ENCODE measurements around the gene BSPRY. TPM values are rescaled to one million over a fixed set of nuclear protein-coding genes. Genes with fewer than 3 reads are reported as not detected.
A peak's percentile ranks its signal among the peaks of the same experiment; 100 is the strongest.

BSPRY gene
- total RNA-seq = not detected in 2 replicates
- not detected in 2 replicates for polyA plus RNA-seq
- not detected in 2 replicates for polyA plus RNA-seq (2012)
- polyA minus RNA-seq (ENCODE audit: low replicate concordance) = not detected in 2 replicates

- Histone ChIP-seq H3K9ac (ENCODE audit: insufficient read depth, low read length) (no peak within 1 kb of the TSS), H3K27ac (ENCODE audit: insufficient read depth, low read length) (no peak within 1 kb of the TSS), H2AFZ (ENCODE audit: low read length) (no peak within 1 kb of the TSS), H3K9me3 (ENCODE audit: control insufficient read depth, insufficient read depth, low read depth, low read length) (no peaks in the 10 kb centered on the region), H3K36me3 (ENCODE audit: control insufficient read depth, insufficient read depth, low read length) (no peaks in the 10 kb centered on the region), H3K4me3 (replicated peaks in 1 of 4; ENCODE audit: control extremely low read depth in 1 of 4, insufficient read depth in 1 of 4, low read depth in 3 of 4, low read length in 4 of 4) (peak within 1 kb of the TSS in 2 of 4 experiments; percentile 17 to 38), H3K27me3 (ENCODE audit: control insufficient read depth, insufficient read depth, low read length) (peaks cover 32% of the 10 kb centered on the region), H4K20me1 (ENCODE audit: control insufficient read depth, extremely low read depth, insufficient read depth, low read length) (no peaks in the 10 kb centered on the region), H3K4me1 (ENCODE audit: control insufficient read depth, extremely low read depth, insufficient read depth, low read length) (no peaks in the 10 kb centered on the region), H3K79me2 (ENCODE audit: control insufficient read depth, insufficient read depth, low read length) (no peaks in the 10 kb centered on the region), H3K4me2 (ENCODE audit: extremely low read depth, insufficient read depth, low read length) (peak within 1 kb of the TSS; percentile 52)
- peak; percentile 15 for TF ChIP-seq EZH2 (IDR thresholded peaks at IDR 0.05; ENCODE audit: low read length, missing control alignments)
- no peak for TF ChIP-seq CTCF (conservative IDR thresholded peaks at IDR 0.05 in 1 of 2, IDR thresholded peaks at IDR 0.05 in 1 of 2; ENCODE audit: low read depth in 1 of 2, low read length in 2 of 2)
- DNase-seq (ENCODE audit: low read depth in 2 of 2) = no peak
Measured at GRCh38 chr9:113349445-113350094, at the start of gene BSPRY. BSPRY (plus strand) TSS chr9:113349541; CDS start chr9:113349580, 39 bp downstream.

GRCh38 chr9:113299800-113300292 is 49.5 kb upstream of the BSPRY start:
- no peaks in the 10 kb centered on the region for H3K9me3 ChIP-seq (ENCODE audit: control insufficient read depth, insufficient read depth, low read depth, low read length)
- DNase-seq (ENCODE audit: low read depth in 2 of 2) = no peak
- H3K27ac ChIP-seq (ENCODE audit: insufficient read depth, low read length) = no peak overlapping the region
- no peak overlapping the region for H3K4me3 ChIP-seq (replicated peaks in 1 of 4; ENCODE audit: control extremely low read depth in 1 of 4, insufficient read depth in 1 of 4, low read depth in 3 of 4, low read length in 4 of 4)
- no peaks in the 10 kb centered on the region for H3K79me2 ChIP-seq (ENCODE audit: control insufficient read depth, insufficient read depth, low read length)
- H2AFZ ChIP-seq (ENCODE audit: low read length) = no peak overlapping the region
- H4K20me1 ChIP-seq (ENCODE audit: control insufficient read depth, extremely low read depth, insufficient read depth, low read length) = no peaks in the 10 kb centered on the region
- no peak overlapping the region for H3K4me2 ChIP-seq (ENCODE audit: extremely low read depth, insufficient read depth, low read length)
- TF ChIP-seq CTCF (conservative IDR thresholded peaks at IDR 0.05 in 1 of 2, IDR thresholded peaks at IDR 0.05 in 1 of 2; ENCODE audit: low read depth in 1 of 2, low read length in 2 of 2) (no peak), EZH2 (IDR thresholded peaks at IDR 0.05; ENCODE audit: low read length, missing control alignments) (no peak)
- no peaks in the 10 kb centered on the region for H3K36me3 ChIP-seq (ENCODE audit: control insufficient read depth, insufficient read depth, low read length)
- no peak overlapping the region for H3K9ac ChIP-seq (ENCODE audit: insufficient read depth, low read length)
- no peaks in the 10 kb centered on the region for H3K4me1 ChIP-seq (ENCODE audit: control insufficient read depth, extremely low read depth, insufficient read depth, low read length)
- H3K27me3 ChIP-seq (ENCODE audit: control insufficient read depth, insufficient read depth, low read length) = peaks cover 3% of the 10 kb centered on the region

GRCh38 chr9:113301548-113301947 is 47.8 kb upstream of the BSPRY start:
- H4K20me1 ChIP-seq (ENCODE audit: control insufficient read depth, extremely low read depth, insufficient read depth, low read length) = no peaks in the 10 kb centered on the region
- H3K79me2 ChIP-seq (ENCODE audit: control insufficient read depth, insufficient read depth, low read length) = no peaks in the 10 kb centered on the region
- H3K27ac ChIP-seq (ENCODE audit: insufficient read depth, low read length) = no peak overlapping the region
- H3K9me3 ChIP-seq (ENCODE audit: control insufficient read depth, insufficient read depth, low read depth, low read length) = no peaks in the 10 kb centered on the region
- H3K4me2 ChIP-seq (ENCODE audit: extremely low read depth, insufficient read depth, low read length) = no peak overlapping the region
- DNase-seq (ENCODE audit: low read depth in 2 of 2) = no peak
- H2AFZ ChIP-seq (ENCODE audit: low read length) = no peak overlapping the region
- H3K9ac ChIP-seq (ENCODE audit: insufficient read depth, low read length) = no peak overlapping the region
- peaks cover 3% of the 10 kb centered on the region for H3K27me3 ChIP-seq (ENCODE audit: control insufficient read depth, insufficient read depth, low read length)
- H3K36me3 ChIP-seq (ENCODE audit: control insufficient read depth, insufficient read depth, low read length) = no peaks in the 10 kb centered on the region
- H3K4me3 ChIP-seq (replicated peaks in 1 of 4; ENCODE audit: control extremely low read depth in 1 of 4, insufficient read depth in 1 of 4, low read depth in 3 of 4, low read length in 4 of 4) = no peak overlapping the region
- TF ChIP-seq CTCF (conservative IDR thresholded peaks at IDR 0.05 in 1 of 2, IDR thresholded peaks at IDR 0.05 in 1 of 2; ENCODE audit: low read depth in 1 of 2, low read length in 2 of 2) = no peak
- TF ChIP-seq EZH2 (IDR thresholded peaks at IDR 0.05; ENCODE audit: low read length, missing control alignments) = no peak
- no peaks in the 10 kb centered on the region for H3K4me1 ChIP-seq (ENCODE audit: control insufficient read depth, extremely low read depth, insufficient read depth, low read length)
